ENCODE data around the gene IL13. TPM values are rescaled to one million over a fixed set of nuclear protein-coding genes. Genes with fewer than 3 reads are reported as not detected.

The IL13 gene
- total RNA-seq, 1 experiment from 2014 or later: not detected

DNA sequence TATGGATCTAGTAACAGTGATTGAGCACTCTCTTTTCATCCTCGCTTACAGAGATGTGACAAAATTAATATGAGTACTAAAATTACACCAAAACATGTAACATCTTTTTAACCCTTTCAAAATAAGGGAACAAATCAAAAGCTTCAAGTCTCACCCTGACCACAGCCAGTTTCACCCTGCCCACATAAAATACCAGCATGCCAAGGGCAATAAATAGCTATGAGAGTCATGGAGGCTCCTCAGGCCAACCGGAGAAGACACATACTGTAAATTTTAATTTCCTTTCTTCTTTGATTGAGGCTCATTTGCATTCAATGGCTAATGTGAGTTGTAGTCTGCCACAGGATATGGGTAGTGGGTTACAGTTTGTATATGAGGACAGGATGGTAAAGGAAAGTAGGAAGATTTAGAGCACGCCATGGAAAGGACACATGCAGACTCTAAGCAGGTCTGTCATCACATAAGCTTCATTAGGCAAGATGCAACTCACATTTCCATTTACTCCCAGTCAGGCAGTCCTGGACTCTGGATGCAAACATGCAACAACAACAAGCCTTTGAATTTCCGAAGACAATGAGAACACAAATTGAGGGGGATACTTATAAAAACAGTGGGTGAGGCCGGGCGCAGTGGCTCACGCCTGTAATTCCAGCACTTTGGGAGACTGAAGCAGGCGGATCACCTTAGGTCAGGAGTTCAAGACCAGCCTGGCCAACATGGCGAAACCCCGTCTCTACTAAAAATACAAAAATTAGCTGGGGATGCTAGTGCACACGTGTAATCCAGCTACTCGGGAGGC, 27.1 kb downstream of the IL13 start:
- no peak overlapping the region for H3K27ac Mint-ChIP-seq
- H3K4me1 Mint-ChIP-seq: peaks cover 3% of the 10 kb centered on the region
- H3K27me3 Mint-ChIP-seq (ENCODE audit: low read depth): no peaks in the 10 kb centered on the region
- H3K36me3 Mint-ChIP-seq: no peaks in the 10 kb centered on the region
- no peak overlapping the region for H3K4me3 Mint-ChIP-seq
- ATAC-seq (no peak), DNase-seq (ENCODE audit: low spot score) (no peak)
- CTCF ChIA-PET: no interaction called here
- no peaks in the 10 kb centered on the region for H3K9me3 Mint-ChIP-seq
- POLR2A ChIA-PET: no interaction called here
- TF ChIP-seq, protein P1, sequence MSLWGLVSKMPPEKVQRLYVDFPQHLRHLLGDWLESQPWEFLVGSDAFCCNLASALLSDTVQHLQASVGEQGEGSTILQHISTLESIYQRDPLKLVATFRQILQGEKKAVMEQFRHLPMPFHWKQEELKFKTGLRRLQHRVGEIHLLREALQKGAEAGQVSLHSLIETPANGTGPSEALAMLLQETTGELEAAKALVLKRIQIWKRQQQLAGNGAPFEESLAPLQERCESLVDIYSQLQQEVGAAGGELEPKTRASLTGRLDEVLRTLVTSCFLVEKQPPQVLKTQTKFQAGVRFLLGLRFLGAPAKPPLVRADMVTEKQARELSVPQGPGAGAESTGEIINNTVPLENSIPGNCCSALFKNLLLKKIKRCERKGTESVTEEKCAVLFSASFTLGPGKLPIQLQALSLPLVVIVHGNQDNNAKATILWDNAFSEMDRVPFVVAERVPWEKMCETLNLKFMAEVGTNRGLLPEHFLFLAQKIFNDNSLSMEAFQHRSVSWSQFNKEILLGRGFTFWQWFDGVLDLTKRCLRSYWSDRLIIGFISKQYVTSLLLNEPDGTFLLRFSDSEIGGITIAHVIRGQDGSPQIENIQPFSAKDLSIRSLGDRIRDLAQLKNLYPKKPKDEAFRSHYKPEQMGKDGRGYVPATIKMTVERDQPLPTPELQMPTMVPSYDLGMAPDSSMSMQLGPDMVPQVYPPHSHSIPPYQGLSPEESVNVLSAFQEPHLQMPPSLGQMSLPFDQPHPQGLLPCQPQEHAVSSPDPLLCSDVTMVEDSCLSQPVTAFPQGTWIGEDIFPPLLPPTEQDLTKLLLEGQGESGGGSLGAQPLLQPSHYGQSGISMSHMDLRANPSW (CRISPR knock-in tag; conservative IDR thresholded peaks at IDR 0.05; ENCODE audit: low read depth): no peak
- TF ChIP-seq E2F5 (CRISPR knock-in tag; IDR thresholded peaks at IDR 0.05): no peak
- no peak for TF ChIP-seq PREB (CRISPR knock-in tag; IDR thresholded peaks at IDR 0.05; ENCODE audit: borderline replicate concordance)
- no peak for TF ChIP-seq GABPB1 (CRISPR knock-in tag; IDR thresholded peaks at IDR 0.05)
- TF ChIP-seq MYBL2 (CRISPR knock-in tag; IDR thresholded peaks at IDR 0.05): no peak
- no peak for TF ChIP-seq RORB (CRISPR knock-in tag; IDR thresholded peaks at IDR 0.05)
- TF ChIP-seq ZSCAN18 (CRISPR knock-in tag; IDR thresholded peaks at IDR 0.05): no peak
- no peak for TF ChIP-seq ESRRA (CRISPR knock-in tag; IDR thresholded peaks at IDR 0.05; ENCODE audit: borderline replicate concordance)
- no peak for TF ChIP-seq TCF7 (CRISPR knock-in tag; IDR thresholded peaks at IDR 0.05; ENCODE audit: low read depth)
- TF ChIP-seq ZNF532 (CRISPR knock-in tag; IDR thresholded peaks at IDR 0.05; ENCODE audit: borderline replicate concordance): no peak
- no peak for TF ChIP-seq ATF3 (CRISPR knock-in tag; conservative IDR thresholded peaks at IDR 0.05)
- no peak for TF ChIP-seq GTF2I (CRISPR knock-in tag; conservative IDR thresholded peaks at IDR 0.05)
- TF ChIP-seq, protein P2, sequence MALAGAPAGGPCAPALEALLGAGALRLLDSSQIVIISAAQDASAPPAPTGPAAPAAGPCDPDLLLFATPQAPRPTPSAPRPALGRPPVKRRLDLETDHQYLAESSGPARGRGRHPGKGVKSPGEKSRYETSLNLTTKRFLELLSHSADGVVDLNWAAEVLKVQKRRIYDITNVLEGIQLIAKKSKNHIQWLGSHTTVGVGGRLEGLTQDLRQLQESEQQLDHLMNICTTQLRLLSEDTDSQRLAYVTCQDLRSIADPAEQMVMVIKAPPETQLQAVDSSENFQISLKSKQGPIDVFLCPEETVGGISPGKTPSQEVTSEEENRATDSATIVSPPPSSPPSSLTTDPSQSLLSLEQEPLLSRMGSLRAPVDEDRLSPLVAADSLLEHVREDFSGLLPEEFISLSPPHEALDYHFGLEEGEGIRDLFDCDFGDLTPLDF (CRISPR knock-in tag; IDR thresholded peaks at IDR 0.05): no peak
- no peak for TF ChIP-seq ZNF138 (CRISPR knock-in tag; conservative IDR thresholded peaks at IDR 0.05)
- TF ChIP-seq ERG (CRISPR knock-in tag; IDR thresholded peaks at IDR 0.05): no peak

Data from WTC11 (cell line).